HEK293 (cell line): ENCODE results near the gene FOXP4.

Source experiments
- CTCF ChIA-PET: fragments of 350-600 bp; formaldehyde crosslinking; extraction: SDS; loops from one replicate; lab custom pipeline; 2021; ENCODE audit warnings: antibody characterized with exemption; lab: Yijun Ruan, JAX
- POLR2A ChIA-PET: fragments of 300-600 bp; formaldehyde crosslinking; extraction: SDS; loops from one replicate; lab custom pipeline; 2020; ENCODE audit warnings: antibody characterized with exemption, inconsistent platforms; lab: Yijun Ruan, JAX
- H3K27ac ChIP-seq: fragments of 200-500 bp; sonication (Bioruptor generic); 2 replicates; pipeline ENCODE4 v1.5.1; 2014; ENCODE audit warnings: low read depth, low read length, control low read depth, inconsistent platforms; ENCODE audit errors: extremely low read depth
- H3K36me3 ChIP-seq, 2 experiments: fragments of 200-500 bp in 1 of 2; sonication (Bioruptor generic) in 1 of 2; 1 replicate in 1 of 2; 2 replicates in 1 of 2; pipeline ENCODE4 v1.5.1; 2014 to 2017; ENCODE audit warnings: inconsistent platforms in 2 of 2, low read length in 2 of 2; ENCODE audit not compliant: control insufficient read depth in 2 of 2, insufficient read depth in 1 of 2
- H3K4me1 ChIP-seq: fragments of 200-500 bp; sonication (Bioruptor generic); 2 replicates; pipeline ENCODE4 v1.5.1; 2014; ENCODE audit warnings: mild to moderate bottlenecking, low read length, inconsistent platforms; ENCODE audit not compliant: control insufficient read depth, insufficient read depth
- H3K4me3 ChIP-seq: 2 replicates; pipeline ENCODE4 v1.5.1; 2011; ENCODE audit warnings: low read depth, mild to moderate bottlenecking, control low read depth, low read length, moderate library complexity
- H3K9me3 ChIP-seq: fragments of 200-500 bp; sonication (Bioruptor generic); 2 replicates; pipeline ENCODE4 v1.5.1; 2014; ENCODE audit warnings: low read depth, low read length, inconsistent platforms; ENCODE audit not compliant: control insufficient read depth, insufficient read depth
- EGR2 ChIP-seq: fragments of 450-650 bp; formaldehyde crosslinking; IDR thresholded peaks from 2 replicates; pipeline ENCODE4 v1.5.1; 2016; ENCODE audit warnings: low read depth, missing biosample characterization, missing genetic modification characterization
- ELK4 ChIP-seq: IDR thresholded peaks from 2 replicates; pipeline ENCODE4 v1.6.1; 2011; ENCODE audit warnings: mild to moderate bottlenecking, low read depth, low read length, borderline replicate concordance
- FEZF1 ChIP-seq: fragments of 450-650 bp; formaldehyde crosslinking; IDR thresholded peaks from 2 replicates; pipeline ENCODE4 v1.5.1; 2016; ENCODE audit warnings: missing biosample characterization, missing genetic modification characterization
- GLIS1 ChIP-seq: fragments of 450-650 bp; formaldehyde crosslinking; IDR thresholded peaks from 2 replicates; pipeline ENCODE4 v1.5.1; 2016; ENCODE audit warnings: missing biosample characterization, missing genetic modification characterization
- KLF1 ChIP-seq: fragments of 450-650 bp; formaldehyde crosslinking; IDR thresholded peaks from 2 replicates; pipeline ENCODE4 v1.5.1; 2016; ENCODE audit warnings: missing biosample characterization, missing genetic modification characterization
- KLF9 ChIP-seq: fragments of 450-650 bp; formaldehyde crosslinking; IDR thresholded peaks from 2 replicates; pipeline ENCODE4 v1.5.1; 2016; ENCODE audit warnings: missing biosample characterization, missing genetic modification characterization, low read depth
- PRDM2 ChIP-seq: fragments of 450-650 bp; formaldehyde crosslinking; IDR thresholded peaks from 2 replicates; pipeline ENCODE4 v1.5.1; 2016; ENCODE audit warnings: missing biosample characterization, missing genetic modification characterization, borderline replicate concordance
- SCRT2 ChIP-seq: fragments of 450-650 bp; formaldehyde crosslinking; IDR thresholded peaks from 2 replicates; pipeline ENCODE4 v1.5.1; 2016; ENCODE audit warnings: missing biosample characterization, missing genetic modification characterization
- WT1 ChIP-seq: fragments of 450-650 bp; formaldehyde crosslinking; IDR thresholded peaks from 2 replicates; pipeline ENCODE4 v1.5.1; 2016; ENCODE audit warnings: missing biosample characterization, missing genetic modification characterization
- YY2 ChIP-seq: fragments of 450-650 bp; formaldehyde crosslinking; IDR thresholded peaks from 2 replicates; pipeline ENCODE4 v1.5.1; 2016; ENCODE audit warnings: missing biosample characterization, missing genetic modification characterization
- ZBTB1 ChIP-seq: fragments of 450-650 bp; formaldehyde crosslinking; IDR thresholded peaks from 2 replicates; pipeline ENCODE4 v1.5.1; 2016; ENCODE audit warnings: missing biosample characterization, missing genetic modification characterization
- ZEB2 ChIP-seq: fragments of 450-650 bp; formaldehyde crosslinking; IDR thresholded peaks from 2 replicates; pipeline ENCODE4 v1.5.1; 2016; ENCODE audit warnings: missing biosample characterization, missing genetic modification characterization
- ZFHX2 ChIP-seq: fragments of 450-650 bp; formaldehyde crosslinking; conservative IDR thresholded peaks from 2 replicates; pipeline ENCODE4 v1.5.1; 2016; ENCODE audit warnings: missing biosample characterization, missing genetic modification characterization
- ZIC2 ChIP-seq: fragments of 450-650 bp; formaldehyde crosslinking; IDR thresholded peaks from 2 replicates; pipeline ENCODE4 v1.5.1; 2016; ENCODE audit warnings: missing biosample characterization, missing genetic modification characterization
- ZNF2 ChIP-seq: fragments of 450-650 bp; formaldehyde crosslinking; IDR thresholded peaks from 2 replicates; pipeline ENCODE4 v1.5.1; 2016; ENCODE audit warnings: missing biosample characterization, missing genetic modification characterization
- ZNF223 ChIP-seq: fragments of 450-650 bp; formaldehyde crosslinking; IDR thresholded peaks from 2 replicates; pipeline ENCODE4 v1.5.1; 2016; ENCODE audit warnings: missing biosample characterization, missing genetic modification characterization
- ZNF394 ChIP-seq: fragments of 450-650 bp; formaldehyde crosslinking; IDR thresholded peaks from 2 replicates; pipeline ENCODE4 v1.5.1; 2016; ENCODE audit warnings: missing biosample characterization, missing genetic modification characterization, mild to moderate bottlenecking, moderate library complexity, borderline replicate concordance
- ZNF423 ChIP-seq: fragments of 450-650 bp; formaldehyde crosslinking; IDR thresholded peaks from 2 replicates; pipeline ENCODE4 v1.5.1; 2016; ENCODE audit warnings: missing biosample characterization, missing genetic modification characterization
- ZNF48 ChIP-seq: fragments of 450-650 bp; formaldehyde crosslinking; IDR thresholded peaks from 2 replicates; pipeline ENCODE4 v1.5.1; 2016; ENCODE audit warnings: missing biosample characterization, missing genetic modification characterization
- ZNF529 ChIP-seq: fragments of 450-650 bp; formaldehyde crosslinking; IDR thresholded peaks from 2 replicates; pipeline ENCODE4 v1.5.1; 2017; ENCODE audit warnings: missing genetic modification characterization, missing biosample characterization; ENCODE audit not compliant: insufficient replicate concordance
- ZNF600 ChIP-seq: fragments of 450-650 bp; formaldehyde crosslinking; IDR thresholded peaks from 2 replicates; pipeline ENCODE4 v1.5.1; 2016; ENCODE audit warnings: missing biosample characterization, missing genetic modification characterization
- ZNF629 ChIP-seq: fragments of 450-650 bp; formaldehyde crosslinking; IDR thresholded peaks from 2 replicates; pipeline ENCODE4 v1.5.1; 2017; ENCODE audit warnings: missing biosample characterization, missing genetic modification characterization
- ZNF776 ChIP-seq: fragments of 450-650 bp; formaldehyde crosslinking; IDR thresholded peaks from 2 replicates; pipeline ENCODE4 v1.5.0; 2017; ENCODE audit warnings: missing biosample characterization, missing genetic modification characterization, borderline replicate concordance
- ZNF837 ChIP-seq: fragments of 450-650 bp; formaldehyde crosslinking; IDR thresholded peaks from 2 replicates; pipeline ENCODE4 v1.5.1; 2016; ENCODE audit warnings: missing biosample characterization, missing genetic modification characterization
- ZSCAN30 ChIP-seq: fragments of 450-650 bp; IDR thresholded peaks from 2 replicates; pipeline ENCODE4 v1.5.1; 2018; ENCODE audit warnings: missing biosample characterization, mild to moderate bottlenecking, missing genetic modification characterization, moderate library complexity
- TF ChIP-seq, protein P1 (sequence below): fragments of 450-650 bp; formaldehyde crosslinking; IDR thresholded peaks from 2 replicates; pipeline ENCODE4 v1.5.1; 2017; ENCODE audit warnings: missing biosample characterization, missing genetic modification characterization
- TF ChIP-seq, protein P2 (sequence below): fragments of 450-650 bp; formaldehyde crosslinking; IDR thresholded peaks from 2 replicates; pipeline ENCODE4 v1.5.1; 2016; ENCODE audit warnings: missing biosample characterization, missing genetic modification characterization

Gene FOXP4

GRCh38 chr6:41502917-41503671 lies 43.1 kb upstream of the FOXP4 start:
- peaks cover 13% of the 10 kb centered on the region for H3K4me1 ChIP-seq
- CTCF ChIA-PET: interaction anchor here (0.7 kb wide), 1 partner anchor 185 kb away, joined by 3 read pairs; no protein-coding TSS in a partner anchor
- H3K27ac ChIP-seq: peak overlapping the region; percentile 63; the same call in 1 of the 2 replicates
- H3K4me3 ChIP-seq: peak overlapping the region; percentile 22
- no peaks in the 10 kb centered on the region for H3K9me3 ChIP-seq
- no peaks in the 10 kb centered on the region for H3K36me3 ChIP-seq
- POLR2A ChIA-PET: no interaction called here
- peak; percentile 94 for TF ChIP-seq ZFHX2
- TF ChIP-seq, protein P1, sequence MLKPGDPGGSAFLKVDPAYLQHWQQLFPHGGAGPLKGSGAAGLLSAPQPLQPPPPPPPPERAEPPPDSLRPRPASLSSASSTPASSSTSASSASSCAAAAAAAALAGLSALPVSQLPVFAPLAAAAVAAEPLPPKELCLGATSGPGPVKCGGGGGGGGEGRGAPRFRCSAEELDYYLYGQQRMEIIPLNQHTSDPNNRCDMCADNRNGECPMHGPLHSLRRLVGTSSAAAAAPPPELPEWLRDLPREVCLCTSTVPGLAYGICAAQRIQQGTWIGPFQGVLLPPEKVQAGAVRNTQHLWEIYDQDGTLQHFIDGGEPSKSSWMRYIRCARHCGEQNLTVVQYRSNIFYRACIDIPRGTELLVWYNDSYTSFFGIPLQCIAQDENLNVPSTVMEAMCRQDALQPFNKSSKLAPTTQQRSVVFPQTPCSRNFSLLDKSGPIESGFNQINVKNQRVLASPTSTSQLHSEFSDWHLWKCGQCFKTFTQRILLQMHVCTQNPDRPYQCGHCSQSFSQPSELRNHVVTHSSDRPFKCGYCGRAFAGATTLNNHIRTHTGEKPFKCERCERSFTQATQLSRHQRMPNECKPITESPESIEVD: peak; percentile 59
- no peak for TF ChIP-seq ZNF837 (tag by site-specific recombination)
- no peak for TF ChIP-seq ZNF2 (tag by site-specific recombination)
- no peak for TF ChIP-seq PRDM2
- TF ChIP-seq SCRT2 (tag by site-specific recombination): no peak
- TF ChIP-seq ZNF423 (tag by site-specific recombination): peak; percentile 56; the same call in 1 of the 2 replicates
- TF ChIP-seq ZNF394: no peak
- peak; percentile 69 for TF ChIP-seq KLF9
- TF ChIP-seq ZNF48: no peak
- TF ChIP-seq ZEB2 (tag by site-specific recombination): peak; percentile 20; the same call in 1 of the 2 replicates
- no peak for TF ChIP-seq ZNF629
- TF ChIP-seq ZNF776 (tag by site-specific recombination): no peak
- TF ChIP-seq ZNF600 (tag by site-specific recombination): peak; percentile 48; the same call in 1 of the 2 replicates
- TF ChIP-seq ZBTB1 (tag by site-specific recombination): no peak
- no peak for TF ChIP-seq ZNF223 (tag by site-specific recombination)
- TF ChIP-seq WT1 (tag by site-specific recombination): peak; percentile 44
- TF ChIP-seq ELK4: no peak
- peak; percentile 94 for TF ChIP-seq KLF1 (tag by site-specific recombination)
- TF ChIP-seq EGR2 (tag by site-specific recombination): peak; percentile 86
- peak; percentile 60 for TF ChIP-seq GLIS1
- TF ChIP-seq YY2 (tag by site-specific recombination): no peak
- TF ChIP-seq, protein P2, sequence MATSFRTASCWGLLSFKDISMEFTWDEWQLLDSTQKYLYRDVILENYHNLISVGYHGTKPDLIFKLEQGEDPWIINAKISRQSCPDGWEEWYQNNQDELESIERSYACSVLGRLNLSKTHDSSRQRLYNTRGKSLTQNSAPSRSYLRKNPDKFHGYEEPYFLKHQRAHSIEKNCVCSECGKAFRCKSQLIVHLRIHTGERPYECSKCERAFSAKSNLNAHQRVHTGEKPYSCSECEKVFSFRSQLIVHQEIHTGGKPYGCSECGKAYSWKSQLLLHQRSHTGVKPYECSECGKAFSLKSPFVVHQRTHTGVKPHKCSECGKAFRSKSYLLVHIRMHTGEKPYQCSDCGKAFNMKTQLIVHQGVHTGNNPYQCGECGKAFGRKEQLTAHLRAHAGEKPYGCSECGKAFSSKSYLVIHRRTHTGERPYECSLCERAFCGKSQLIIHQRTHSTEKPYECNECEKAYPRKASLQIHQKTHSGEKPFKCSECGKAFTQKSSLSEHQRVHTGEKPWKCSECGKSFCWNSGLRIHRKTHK (tag by site-specific recombination): no peak
- no peak for TF ChIP-seq ZSCAN30 (tag by site-specific recombination)
- TF ChIP-seq FEZF1 (tag by site-specific recombination): peak; percentile 42; the same call in 1 of the 2 replicates
- TF ChIP-seq ZIC2 (tag by site-specific recombination): peak; percentile 94
- no peak for TF ChIP-seq ZNF529 (tag by site-specific recombination)
